Activated CD8-positive, alpha-beta memory T cell treated with anti-CD3 and anti-CD28 coated beads for 1 hour (primary cell): ENCODE measurements around the gene CASP2.
A peak's percentile ranks its signal among the peaks of the same experiment; 100 is the strongest.

Source experiments
- DNase-seq, 2 donors: peaks; one replicate each; pipeline ENCODE4 v3.0.0-alpha.2; 2020; ENCODE audit warnings: low read depth in 1 of 2; ENCODE audit errors: extremely low read depth in 1 of 2

CASP2 gene

GRCh38 chr7:143325240-143325639, 37.1 kb downstream of the CASP2 start:
- no peak for DNase-seq

DNA sequence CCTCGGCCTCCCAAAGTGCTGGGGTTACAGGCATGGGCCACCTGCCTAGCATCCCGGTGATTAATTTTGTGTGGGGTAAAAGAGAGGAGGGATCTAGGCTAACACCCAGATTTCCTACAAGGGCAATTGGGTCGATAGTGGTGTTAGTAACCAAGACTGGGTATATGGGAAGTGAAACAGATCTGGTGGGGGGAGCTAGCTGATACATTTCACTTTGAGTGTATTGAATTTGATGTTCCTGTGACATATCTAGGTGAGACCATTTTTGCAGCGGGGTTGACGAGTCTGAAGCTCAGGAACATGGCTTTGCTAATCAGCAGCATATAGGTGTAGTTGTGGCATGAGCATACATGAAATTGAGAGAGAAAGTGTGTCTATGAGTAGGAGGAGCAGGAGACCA, 39.8 kb downstream of the CASP2 start:
- DNase-seq, result no peak

DNA sequence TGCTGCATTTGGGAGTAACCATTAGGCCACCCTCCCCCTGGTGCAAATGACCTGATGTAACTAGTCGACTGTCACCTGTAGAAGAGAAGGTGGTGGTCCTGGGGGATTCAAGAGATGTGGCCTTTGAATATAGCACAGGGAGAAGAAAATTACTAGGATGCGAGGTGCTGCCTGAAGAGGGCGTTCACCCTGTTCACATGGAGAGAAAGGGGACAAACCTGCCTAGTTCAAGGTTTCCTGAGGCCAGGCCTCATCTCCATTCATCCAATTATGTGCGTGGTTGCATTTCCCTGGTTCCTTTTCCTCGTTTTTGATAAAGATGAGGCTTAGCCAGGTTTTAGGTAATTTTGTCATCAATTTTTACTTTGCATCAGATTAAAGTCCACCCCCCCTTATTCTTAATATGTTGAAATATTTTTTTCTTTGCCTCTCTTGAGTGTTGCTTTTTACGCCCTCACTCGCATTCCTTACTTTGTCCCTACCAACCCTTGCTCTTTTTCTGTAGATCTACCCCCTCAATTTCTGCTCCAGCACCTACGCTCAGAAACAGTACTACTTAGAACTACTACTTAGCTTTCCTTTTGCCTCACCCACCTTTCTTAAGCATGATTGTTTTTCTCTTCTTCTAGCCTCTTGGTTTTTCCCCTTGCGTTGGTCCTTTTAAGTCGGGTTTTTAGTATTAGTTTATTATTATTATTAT, 41.5 kb downstream of the CASP2 start:
- no peak for DNase-seq

DNA sequence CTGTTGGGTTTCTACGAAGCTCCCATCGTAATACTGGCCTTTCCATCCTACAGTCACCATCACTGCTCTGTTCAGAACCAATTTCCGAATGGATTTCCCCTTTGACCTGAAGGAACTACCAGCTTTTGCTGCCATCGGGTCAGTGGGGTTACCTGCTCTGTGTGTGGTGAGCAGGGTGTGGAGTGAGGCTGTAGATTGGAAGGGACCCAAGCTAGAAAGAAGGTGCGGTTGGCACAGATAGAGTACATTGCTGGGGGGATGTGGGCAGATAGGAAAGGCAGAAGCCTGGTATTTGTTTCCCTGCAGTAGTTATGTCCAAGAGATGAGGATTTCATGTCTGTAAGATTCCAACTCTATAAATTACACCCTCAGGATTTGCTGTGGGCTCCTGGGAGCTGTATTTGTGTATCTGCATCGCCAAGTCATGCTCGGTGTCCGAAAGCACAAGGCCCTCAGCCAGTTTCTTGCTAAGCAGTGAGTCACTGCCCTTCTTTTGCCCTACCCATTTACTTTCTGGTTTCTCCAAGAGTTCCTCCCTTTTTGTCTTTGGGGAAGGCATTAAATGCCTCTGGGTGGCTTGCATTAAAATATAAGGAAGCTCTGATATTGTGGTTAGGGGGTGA, 43.1 kb downstream of the CASP2 start:
- DNase-seq, result no peak

GRCh38 chr7:143334244-143334643, 46.1 kb downstream of the CASP2 start:
- DNase-seq, result no peak

GRCh38 chr7:143337216-143337615, 49.1 kb downstream of the CASP2 start:
- DNase-seq, result no peak

- DNase-seq, result no peak
Measured at GRCh38 chr7:143341842-143342241, 53.7 kb downstream of the CASP2 start.

GRCh38 chr7:143343596-143343995, 55.4 kb downstream of the CASP2 start:
- no peak for DNase-seq

DNA sequence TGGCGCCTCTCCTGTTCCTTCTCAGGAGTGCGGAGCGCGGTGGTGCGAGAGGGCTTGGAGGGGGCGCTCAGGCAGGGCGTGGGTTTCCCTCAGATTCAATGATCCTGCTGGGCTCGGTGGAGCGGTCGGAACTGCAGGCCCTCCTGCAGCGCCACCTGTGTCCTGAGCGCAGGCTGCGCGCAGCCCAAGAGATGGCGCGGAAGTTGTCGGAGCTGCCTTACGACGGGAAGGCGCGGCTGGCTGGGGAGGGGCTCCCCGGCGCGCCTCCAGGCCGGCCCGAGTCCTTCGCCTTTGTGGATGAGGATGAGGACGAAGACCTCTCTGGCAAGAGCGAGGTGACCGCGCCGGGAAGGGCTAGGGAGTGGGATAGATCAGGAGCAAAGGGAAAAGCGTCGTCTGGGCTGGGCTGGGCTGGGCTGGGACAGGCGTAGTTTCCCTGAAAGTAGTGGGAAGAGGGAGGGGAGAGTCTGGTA, 57.3 kb downstream of the CASP2 start:
- peak in 1 of 2 donors; percentile 50 for DNase-seq

- DNase-seq, result no peak
Measured at GRCh38 chr7:143346018-143346417, 57.9 kb downstream of the CASP2 start.

GRCh38 chr7:143347950-143348349, 59.8 kb downstream of the CASP2 start:
- DNase-seq, result no peak

GRCh38 chr7:143351060-143351459, 62.9 kb downstream of the CASP2 start:
- DNase-seq, result no peak

GRCh38 chr7:143351574-143351973, 63.4 kb downstream of the CASP2 start:
- no peak for DNase-seq

DNA sequence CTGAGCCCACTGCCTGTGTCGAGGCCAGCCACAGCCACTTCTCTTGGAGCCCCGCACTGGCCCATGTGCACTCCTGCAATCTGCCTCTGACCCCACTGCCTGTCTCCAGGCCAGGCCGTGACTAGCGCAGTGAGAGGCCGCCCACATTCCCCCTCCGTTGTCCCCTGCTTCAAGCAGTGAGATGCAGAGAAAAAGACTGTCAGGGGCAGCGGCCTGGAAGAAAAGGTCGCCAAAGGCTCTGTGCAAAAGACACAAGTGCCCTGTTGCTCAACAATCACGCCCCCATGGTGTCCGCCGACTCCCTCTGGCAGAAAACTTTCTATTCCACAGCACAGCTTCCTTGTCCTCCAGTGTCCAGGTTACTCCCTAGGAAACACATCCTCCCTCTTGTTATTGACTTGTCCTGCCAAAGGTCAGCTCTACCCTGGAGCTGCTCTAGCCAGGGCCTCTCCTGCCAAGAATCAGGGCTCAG, 64.4 kb downstream of the CASP2 start:
- DNase-seq, result no peak

DNA sequence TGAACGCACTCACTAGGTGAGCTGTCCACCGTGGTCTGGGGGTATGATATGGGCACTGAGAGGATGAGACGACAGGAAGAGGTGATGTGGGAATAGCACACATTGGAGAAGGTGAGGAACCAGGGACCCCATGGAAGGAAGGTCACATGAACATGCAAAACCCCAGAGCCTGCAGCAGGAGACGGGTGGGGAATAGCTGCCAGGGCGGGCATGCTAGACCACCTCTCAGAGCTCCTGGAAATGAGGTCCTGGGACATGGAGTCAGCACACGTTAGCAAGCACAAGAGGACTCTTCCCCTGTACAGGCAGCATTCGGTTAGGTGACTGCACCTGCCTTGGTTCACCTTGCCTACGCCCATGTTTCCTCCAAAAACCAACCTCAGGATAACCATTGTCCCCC, 66.2 kb downstream of the CASP2 start:
- no peak for DNase-seq

DNA sequence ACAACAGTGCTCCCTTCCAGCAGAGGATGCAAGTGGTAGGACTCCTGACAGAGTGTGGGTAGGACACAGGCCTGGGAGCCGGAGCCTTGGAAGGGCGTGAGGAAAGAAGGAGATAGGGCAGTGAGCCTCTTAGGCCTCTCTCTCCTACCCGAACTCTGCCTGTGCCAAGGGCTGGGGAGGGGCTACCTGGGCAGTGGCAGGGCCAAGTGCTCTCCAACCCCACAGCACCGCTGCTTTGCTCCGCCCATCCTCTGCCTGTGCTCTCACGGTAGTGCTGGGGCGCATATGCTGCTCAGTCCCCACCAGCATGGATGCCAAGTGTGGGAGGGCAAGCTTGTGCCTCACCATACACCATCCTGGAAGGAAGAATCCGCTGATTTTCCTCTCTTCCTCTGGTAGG, 66.8 kb downstream of the CASP2 start:
- DNase-seq, result no peak

GRCh38 chr7:143355450-143356385, 67.6 kb downstream of the CASP2 start:
- DNase-seq, result no peak

GRCh38 chr7:143356414-143357050, 68.4 kb downstream of the CASP2 start:
- no peak for DNase-seq
